ENCODE results near the gene CAV3. TPM values are rescaled to one million over a fixed set of nuclear protein-coding genes. Genes with fewer than 3 reads are reported as not detected.

CAV3 gene
- total and polyA plus RNA-seq, 10 donors: 0.11 TPM; not detected in 9

GRCh38 chr3:8724108-8724752 is 9.4 kb upstream of the CAV3 start:
- peaks cover 0 to 11% (median 9%) of the 10 kb centered on the region in 8 donors for H3K9me3 ChIP-seq
- H3K36me3 ChIP-seq: no peaks in the 10 kb centered on the region
- no peak overlapping the region for H3K27ac ChIP-seq
- TF ChIP-seq POLR2A (IDR thresholded peaks at IDR 0.05) (no peak), POLR2AphosphoS5 (IDR thresholded peaks at IDR 0.05) (no peak), CTCF (IDR thresholded peaks at IDR 0.05 in 8 of 11, conservative IDR thresholded peaks at IDR 0.05 in 3 of 11) (no peak)
- DNase-seq: no peak
- H3K4me3 ChIP-seq: no peak overlapping the region
- H3K4me1 ChIP-seq: no peaks in the 10 kb centered on the region
- intact Hi-C loops (cut with DNase I; ENCODE audit: low total_unique reads): no loop called here
- peaks cover 0 to 3% (median 0%) of the 10 kb centered on the region in 7 donors for H3K27me3 ChIP-seq (replicated peaks in 1 of 7)
- 85 to 90% (median 88%) methylated on average over 3 of the region's 3 CpGs for WGBS, 5 donors

GRCh38 chr3:8727605-8728512 is 5.7 kb upstream of the CAV3 start:
- Histone ChIP-seq H3K36me3 (no peaks in the 10 kb centered on the region), H3K4me1 (peaks cover 0 to 7% (median 0%) of the 10 kb centered on the region in 6 donors), H3K9me3 (peaks cover 0 to 11% (median 8%) of the 10 kb centered on the region in 8 donors), H3K27ac (no peak overlapping the region), H3K4me3 (no peak overlapping the region), H3K27me3 (replicated peaks in 1 of 7) (peaks cover 0 to 13% (median 0%) of the 10 kb centered on the region in 7 donors)
- 78 to 89% (median 85%) methylated on average over 9 of the region's 9 CpGs for WGBS, 5 donors
- intact Hi-C loops (cut with DNase I; ENCODE audit: low total_unique reads): no loop called here
- DNase-seq: peak; percentile 51
- TF ChIP-seq POLR2AphosphoS5 (IDR thresholded peaks at IDR 0.05): no peak
- TF ChIP-seq CTCF (IDR thresholded peaks at IDR 0.05 in 8 of 11, conservative IDR thresholded peaks at IDR 0.05 in 3 of 11): no peak
- no peak for TF ChIP-seq POLR2A (IDR thresholded peaks at IDR 0.05)

- 89 to 100% (median 90%) methylated on average over 3 of the region's 3 CpGs for WGBS, 5 donors
- H3K4me3 ChIP-seq: no peak overlapping the region
- H3K4me1 ChIP-seq: peaks cover 0 to 7% (median 0%) of the 10 kb centered on the region in 6 donors
- peaks cover 0 to 11% (median 8%) of the 10 kb centered on the region in 8 donors for H3K9me3 ChIP-seq
- peaks cover 0 to 18% (median 0%) of the 10 kb centered on the region in 7 donors for H3K27me3 ChIP-seq (replicated peaks in 1 of 7)
- H3K36me3 ChIP-seq: no peaks in the 10 kb centered on the region
- intact Hi-C loops (cut with DNase I; ENCODE audit: low total_unique reads): no loop called here
- no peak for DNase-seq
- no peak for TF ChIP-seq POLR2A (IDR thresholded peaks at IDR 0.05)
- no peak overlapping the region for H3K27ac ChIP-seq
Measured at GRCh38 chr3:8729479-8729878, 4.1 kb upstream of the CAV3 start.

- peaks cover 0 to 11% (median 7%) of the 10 kb centered on the region in 8 donors for H3K9me3 ChIP-seq
- intact Hi-C loops (cut with DNase I; ENCODE audit: low total_unique reads): no loop called here
- no peak overlapping the region for H3K4me3 ChIP-seq
- H3K4me1 ChIP-seq: peaks cover 0 to 7% (median 0%) of the 10 kb centered on the region in 6 donors
- 38 to 62% (median 51%) methylated on average over 3 of the region's 3 CpGs for whole genome bisulfite sequencing, 5 donors
- H3K27me3 ChIP-seq (replicated peaks in 1 of 7): peaks cover 0 to 19% (median 0%) of the 10 kb centered on the region in 7 donors
- H3K27ac ChIP-seq: no peak overlapping the region
- no peaks in the 10 kb centered on the region for H3K36me3 ChIP-seq
- no peak for DNase-seq
- TF ChIP-seq POLR2AphosphoS5 (IDR thresholded peaks at IDR 0.05) (no peak), CTCF (IDR thresholded peaks at IDR 0.05 in 8 of 11, conservative IDR thresholded peaks at IDR 0.05 in 3 of 11) (no peak), POLR2A (IDR thresholded peaks at IDR 0.05) (no peak)
Measured at GRCh38 chr3:8730656-8731055, 2.9 kb upstream of the CAV3 start.

All from spleen (tissue), 11 donors.